Heart left ventricle (tissue), 13 donors: Measurements from ENCODE around the gene FAAH.

Source experiments
- CTCF ChIP-seq, 12 donors: fragments of 200-600 bp; sonication (generic) in 4 of 12; IDR thresholded peaks; one replicate each; pipeline versions ENCODE4 v1.5.0 to v1.8.0; 2018 to 2022; ENCODE audit warnings: antibody characterized with exemption in 12 of 12, mild to moderate bottlenecking in 5 of 12
- POLR2A ChIP-seq, 2 donors: fragments of 450-650 bp; IDR thresholded peaks; one replicate each; pipeline ENCODE4 v1.6.1; 2017; ENCODE audit warnings: antibody characterized with exemption in 2 of 2, mild to moderate bottlenecking in 2 of 2, moderate library complexity in 2 of 2
- donor health status: ischemic (EF 13 %, LVEDD 7.1; RV severe dilation, severe dysfunction).
- donor health status: DM: no; HTN: yes; CAD: no.
- donor health status: DM: no; HTN: no; CAD: no.
- donor health status: ischemic (EF 25% LVEDD 6.9; RV normal size, moderate dysfunction).
- donor health status: ischemic (EF 25% LVEDD 5.7; RV mildly dilated, moderate dysfunction).
- donor health status: ischemic (EF 35%, LVEDD 5.7; RV mildly dilated, moderate dysfunction).
- donor health status: nonischemic (EF 11% LVEDD 7.7; RV severe dilation, severe dysfunction).
- donor health status: DM: yes; HTN: yes; CAD: no.
- donor health status: PGD.
- donor health status: ischemic (EF 29% LVEDD 5.4; RV normal size, mild dysfunction).
- donor health status: nonischemic (EF 23%, LVEDD 6.1; RV moderate dilation, normal function).

- no peak for TF ChIP-seq POLR2A (IDR thresholded peaks at IDR 0.05)
- TF ChIP-seq CTCF (IDR thresholded peaks at IDR 0.05), result no peak
Observed at GRCh38 chr1:46364612-46365011, 29.5 kb upstream of the FAAH start.
